GM19193 (cell line): Measurements from ENCODE around the gene KIAA0408.

Source experiments
- POLR2A ChIP-seq: IDR thresholded peaks from 4 replicates; pipeline ENCODE4 v1.6.1; 2011; ENCODE audit not compliant: insufficient read depth, insufficient read length; ENCODE audit errors: extremely low read depth

KIAA0408 gene

DNA sequence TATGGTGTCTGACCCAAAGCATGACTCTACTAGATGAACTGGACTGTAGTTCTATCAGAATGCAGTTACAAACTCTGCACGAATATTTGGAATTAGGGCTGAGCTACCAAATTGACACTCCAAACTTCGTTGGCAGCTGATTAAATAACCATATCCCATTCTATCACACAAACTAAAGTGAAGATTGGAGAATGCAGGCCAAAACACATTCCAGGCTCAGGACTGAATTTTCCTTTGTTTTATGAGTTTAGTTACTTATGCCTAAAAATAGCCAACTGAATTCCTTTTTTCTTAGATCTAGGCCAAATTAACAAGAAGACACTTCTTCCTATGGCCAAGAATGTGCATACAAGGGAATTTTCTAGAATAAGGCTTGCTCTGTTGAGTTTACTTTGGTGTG lies 9.7 kb upstream of the KIAA0408 start:
- TF ChIP-seq POLR2A: no peak

DNA sequence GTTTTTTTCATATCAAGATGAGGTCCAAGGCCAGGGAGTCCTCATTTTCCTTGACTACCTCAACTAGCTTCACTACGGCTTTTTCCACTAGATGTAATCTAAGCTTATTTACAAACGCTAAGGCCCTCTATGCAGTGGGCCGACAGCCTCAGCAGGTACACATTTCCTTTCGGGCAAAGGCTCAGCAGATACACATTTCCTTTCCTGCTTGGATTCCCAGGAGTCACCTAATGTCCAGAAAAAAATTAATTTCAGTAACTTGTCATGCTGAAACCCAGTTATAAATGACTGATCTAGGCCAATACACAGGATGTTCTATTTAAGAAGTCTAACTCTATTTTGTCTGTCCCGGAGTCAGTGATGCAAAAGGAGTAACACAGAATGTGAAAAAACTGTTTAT lies 7.2 kb upstream of the KIAA0408 start:
- TF ChIP-seq POLR2A: no peak

DNA sequence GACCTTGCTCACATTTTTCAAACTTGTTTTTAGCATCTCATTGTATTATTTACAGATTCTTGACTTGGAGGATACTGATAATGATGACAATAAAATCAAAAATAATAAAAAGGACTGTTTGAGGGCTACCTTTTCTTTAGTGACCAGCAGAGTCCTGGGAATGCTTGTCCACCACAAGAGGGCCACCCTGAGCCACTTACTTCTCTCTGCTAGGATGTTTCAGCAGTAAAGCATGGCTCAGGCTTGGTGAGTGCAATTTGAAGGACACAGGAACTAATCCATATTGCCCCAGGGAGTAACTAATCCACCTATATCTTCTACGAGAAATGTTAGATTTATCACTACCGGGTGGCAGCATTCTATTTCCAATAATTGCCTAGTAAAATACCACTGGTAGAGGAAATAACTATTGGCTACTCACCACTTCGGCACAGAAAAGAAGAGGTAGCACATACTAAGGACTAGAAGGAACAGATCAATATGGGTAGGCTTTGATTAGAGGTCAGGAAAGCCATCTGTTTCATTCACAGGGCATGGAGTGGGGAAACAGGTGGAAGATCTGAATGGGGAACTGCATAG lies 5.8 kb upstream of the KIAA0408 start:
- TF ChIP-seq POLR2A: no peak

- TF ChIP-seq POLR2A: no peak
Measured at GRCh38 chr6:127464161-127464880, 5.1 kb upstream of the KIAA0408 start.

- TF ChIP-seq POLR2A: no peak
Measured at GRCh38 chr6:127463056-127463455, 3.9 kb upstream of the KIAA0408 start.

- TF ChIP-seq POLR2A: no peak
Measured at GRCh38 chr6:127462376-127462775, 3.2 kb upstream of the KIAA0408 start.

GRCh38 chr6:127460465-127460864 lies 1.3 kb upstream of the KIAA0408 start:
- TF ChIP-seq POLR2A: no peak

GRCh38 chr6:127458817-127459216 lies 372 bp downstream of the KIAA0408 start:
- TF ChIP-seq POLR2A: no peak

DNA sequence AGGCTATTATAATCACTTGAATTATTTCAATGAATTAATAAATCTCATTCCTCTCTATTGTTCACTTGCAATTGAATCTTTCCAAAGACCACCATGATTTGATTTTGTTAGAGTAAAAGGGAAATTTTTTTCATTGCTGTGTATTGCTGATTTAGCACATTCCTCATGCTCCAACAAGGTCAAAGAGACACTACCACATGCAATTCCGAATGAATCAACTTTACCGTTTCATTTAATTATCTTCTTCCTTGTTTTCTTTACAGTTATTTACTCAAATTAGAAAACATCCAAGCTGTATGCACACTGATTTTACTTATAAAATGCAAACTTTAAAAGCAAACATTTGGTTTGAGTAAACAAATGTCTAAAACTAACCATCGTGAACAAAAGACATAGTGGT lies 967 bp downstream of the KIAA0408 start:
- no peak for TF ChIP-seq POLR2A

- no peak for TF ChIP-seq POLR2A
Measured at GRCh38 chr6:127457456-127458064, 1.6 kb downstream of the KIAA0408 start.

DNA sequence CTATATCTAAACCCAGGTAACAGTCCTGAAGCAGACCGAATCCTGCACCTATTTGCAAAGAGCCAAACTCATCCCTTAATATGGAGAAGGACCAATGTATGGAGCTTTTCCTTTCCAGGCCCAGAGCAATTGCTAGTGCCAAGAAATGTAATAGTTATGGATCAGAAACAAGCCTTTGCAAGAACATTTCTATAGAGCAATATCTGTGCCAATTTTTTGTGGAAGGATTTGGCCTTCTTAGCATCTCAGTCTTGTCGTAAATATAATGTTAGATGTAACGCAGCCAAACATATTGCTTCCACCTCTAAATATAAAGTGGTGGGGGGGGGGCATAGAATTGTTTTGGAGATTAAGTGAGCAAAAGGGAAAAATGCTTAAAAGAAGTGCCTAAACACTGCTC lies 2.7 kb downstream of the KIAA0408 start:
- no peak for TF ChIP-seq POLR2A

DNA sequence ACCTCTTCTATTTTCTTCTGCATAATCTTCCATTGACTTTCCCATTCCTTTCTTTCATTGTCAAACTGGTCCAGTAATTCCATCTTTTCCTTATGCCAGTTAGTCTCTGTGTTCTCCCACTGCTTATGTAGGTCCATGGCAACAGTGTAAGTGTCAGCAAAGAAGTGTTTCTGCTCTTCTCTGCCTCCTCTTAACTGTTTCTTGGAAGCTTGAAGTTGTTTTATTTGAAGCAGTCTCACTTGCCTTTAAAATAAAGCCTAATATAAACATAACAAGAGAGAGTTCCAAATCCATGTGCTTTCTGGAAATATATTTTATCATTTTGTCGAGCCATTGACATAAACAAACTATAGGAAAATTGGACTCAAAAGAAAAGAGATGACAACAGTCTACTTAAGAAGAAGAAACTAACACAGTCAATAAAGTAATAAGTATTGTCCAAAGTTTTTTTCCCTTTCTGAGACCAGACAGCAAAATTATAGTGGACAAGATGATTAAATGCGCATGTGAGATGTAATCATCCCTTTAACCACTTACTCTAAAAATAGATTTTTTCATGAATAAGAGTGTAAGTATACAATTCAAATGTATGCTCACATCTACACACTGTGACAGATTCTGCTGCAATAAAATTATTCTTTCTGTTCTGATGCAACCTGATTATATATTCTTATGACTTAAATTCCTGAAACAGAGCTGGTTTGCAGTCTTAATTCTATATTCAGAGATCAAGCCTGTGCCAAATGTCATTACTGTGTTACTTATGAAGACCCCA lies 5.2 kb downstream of the KIAA0408 start:
- no peak for TF ChIP-seq POLR2A

DNA sequence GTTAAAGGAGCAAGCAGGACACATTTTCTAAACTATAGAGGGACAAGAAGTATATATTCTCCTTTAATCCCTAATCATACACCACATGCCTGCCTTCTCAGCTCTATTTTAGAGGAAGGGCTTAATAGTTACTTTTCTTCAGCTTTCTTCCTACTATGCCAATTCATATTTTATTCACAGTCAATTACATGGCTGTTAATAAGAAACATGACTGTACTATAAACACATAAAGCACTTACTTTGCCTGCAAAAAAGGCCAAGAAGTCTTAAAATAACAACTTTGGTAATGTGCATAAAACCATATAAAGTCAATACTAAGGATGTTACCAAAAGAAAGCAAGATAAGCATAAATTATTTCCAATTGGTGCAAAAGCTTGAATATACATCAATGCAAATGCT lies 6.4 kb downstream of the KIAA0408 start:
- no peak for TF ChIP-seq POLR2A

DNA sequence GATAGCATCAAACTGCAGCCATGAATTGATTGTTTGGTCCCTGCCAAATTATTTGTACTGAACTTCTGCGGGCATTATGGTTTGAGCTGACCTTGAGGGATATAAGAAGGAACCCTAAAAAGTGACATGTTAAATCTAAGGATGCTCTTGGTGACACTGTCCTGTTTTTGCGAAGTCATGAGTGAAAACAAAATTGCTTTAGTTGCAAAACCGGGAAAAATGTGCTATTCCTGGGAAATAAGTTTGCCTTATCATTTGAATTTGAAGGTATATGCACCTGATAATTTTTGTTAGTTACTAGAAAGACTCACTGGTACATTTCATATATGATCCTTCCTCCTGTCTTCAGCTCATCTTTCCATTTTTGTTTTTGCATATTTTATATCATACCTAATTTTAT lies 7.8 kb downstream of the KIAA0408 start:
- no peak for TF ChIP-seq POLR2A

DNA sequence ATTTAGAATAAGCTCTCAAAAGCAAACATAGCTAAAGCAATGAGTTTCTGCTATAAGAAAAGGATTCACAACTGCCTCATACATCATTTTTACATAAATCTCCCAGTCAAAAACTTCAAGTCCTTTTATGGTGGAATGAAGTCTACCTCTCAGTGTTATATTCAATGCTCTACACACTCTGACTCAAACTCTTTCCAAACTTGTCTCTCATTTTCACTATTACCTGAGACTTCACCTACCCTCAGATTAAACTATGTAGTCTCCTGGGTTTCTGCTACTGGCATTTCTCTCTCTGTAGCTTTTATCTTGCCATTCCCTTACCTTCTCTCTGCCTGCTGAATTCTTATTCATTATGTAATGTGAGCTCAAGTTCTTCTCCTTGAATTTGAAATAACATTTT lies 11.4 kb downstream of the KIAA0408 start:
- no peak for TF ChIP-seq POLR2A
